Measurements from ENCODE around the gene VWA5B2.

- no peak for TF ChIP-seq CTCF (IDR thresholded peaks at IDR 0.05)
- TF ChIP-seq POLR2A (IDR thresholded peaks at IDR 0.05) = no peak
Observed at GRCh38 chr3:184249412-184250166, 20.2 kb downstream of the VWA5B2 start, which contains the start of gene EEF1AKMT4.

All from lower leg skin (tissue), 3 donors.